Gastroesophageal sphincter (tissue), 4 donors: ENCODE measurements around the gene NPC2. TPM values are rescaled to one million over a fixed set of nuclear protein-coding genes. Genes with fewer than 3 reads are reported as not detected.

Experiments used
- ATAC-seq: fragments of 150-250 bp; one replicate; pipeline ENCODE4 v1.9.1; 2016; ENCODE audit warnings: mild to moderate bottlenecking, moderate library complexity
- H3K27ac ChIP-seq, 4 donors: fragments of 200-600 bp; sonication (generic) in 3 of 4; 1 replicate in 3 of 4; 2 replicates in 1 of 4; pipeline ENCODE4 v1.5.1; 2016 to 2019
- H3K27me3 ChIP-seq: fragments of 200-600 bp; sonication (generic); one replicate; pipeline ENCODE4 v1.5.1; 2019
- H3K36me3 ChIP-seq, 2 donors: fragments of 200-600 bp; sonication (generic); one replicate each; pipeline ENCODE4 v1.5.1; 2019; ENCODE audit warnings: control low read depth in 1 of 2
- H3K4me1 ChIP-seq, 3 donors: fragments of 200-600 bp; sonication (generic); 1 replicate in 2 of 3; 2 replicates in 1 of 3; pipeline ENCODE4 v1.5.1; 2016 to 2019; ENCODE audit warnings: control low read depth in 2 of 3
- H3K4me3 ChIP-seq, 2 donors: fragments of 200-600 bp; sonication (generic); one replicate each; pipeline ENCODE4 v1.5.1; 2019; ENCODE audit warnings: mild to moderate bottlenecking in 1 of 2, moderate library complexity in 1 of 2
- H3K9me3 ChIP-seq, 3 donors: fragments of 200-600 bp; sonication (generic); one replicate each; pipeline ENCODE4 v1.5.1; 2017 to 2019; ENCODE audit warnings: control low read depth in 2 of 3
- CTCF ChIP-seq, 4 experiments: fragments of 200-600 bp in 2 of 4; fragments of 450-650 bp in 2 of 4; sonication (generic) in 1 of 4; IDR thresholded peaks; one replicate each; pipeline ENCODE4 v1.5.1; 2017 to 2019; ENCODE audit warnings: antibody characterized with exemption in 4 of 4, mild to moderate bottlenecking in 2 of 4, moderate library complexity in 2 of 4
- EP300 ChIP-seq: sonication (generic); formaldehyde crosslinking; IDR thresholded peaks from one replicate; pipeline ENCODE4 v1.6.1; 2017; ENCODE audit warnings: antibody characterized with exemption, mild to moderate bottlenecking
- POLR2A ChIP-seq, 2 donors: fragments of 450-650 bp; IDR thresholded peaks; one replicate each; pipeline ENCODE4 v1.6.1; 2017; ENCODE audit warnings: antibody characterized with exemption in 2 of 2, mild to moderate bottlenecking in 2 of 2, moderate library complexity in 1 of 2
- POLR2AphosphoS5 ChIP-seq: sonication (generic); formaldehyde crosslinking; IDR thresholded peaks from one replicate; pipeline ENCODE4 v1.6.1; 2017; ENCODE audit warnings: antibody characterized with exemption
- WGBS, 2 donors: methylation state at CpG; one replicate each; pipeline ENCODE4 v1.1.5; 2018; ENCODE audit warnings: low coverage in 1 of 2; 5-methylcytosine and 5-hydroxymethylcytosine counted together
- total RNA-seq, 4 donors: library from RNA; depleted of rRNA; stranded (reverse); fragments of >200 nt; gene quantifications; one replicate each; pipeline ENCODE4 v1.1.0, GENCODE V29; 2016

NPC2 gene
- total RNA-seq, 4 donors from 2014 or later: 81.9 to 302 (median 227) TPM

DNA sequence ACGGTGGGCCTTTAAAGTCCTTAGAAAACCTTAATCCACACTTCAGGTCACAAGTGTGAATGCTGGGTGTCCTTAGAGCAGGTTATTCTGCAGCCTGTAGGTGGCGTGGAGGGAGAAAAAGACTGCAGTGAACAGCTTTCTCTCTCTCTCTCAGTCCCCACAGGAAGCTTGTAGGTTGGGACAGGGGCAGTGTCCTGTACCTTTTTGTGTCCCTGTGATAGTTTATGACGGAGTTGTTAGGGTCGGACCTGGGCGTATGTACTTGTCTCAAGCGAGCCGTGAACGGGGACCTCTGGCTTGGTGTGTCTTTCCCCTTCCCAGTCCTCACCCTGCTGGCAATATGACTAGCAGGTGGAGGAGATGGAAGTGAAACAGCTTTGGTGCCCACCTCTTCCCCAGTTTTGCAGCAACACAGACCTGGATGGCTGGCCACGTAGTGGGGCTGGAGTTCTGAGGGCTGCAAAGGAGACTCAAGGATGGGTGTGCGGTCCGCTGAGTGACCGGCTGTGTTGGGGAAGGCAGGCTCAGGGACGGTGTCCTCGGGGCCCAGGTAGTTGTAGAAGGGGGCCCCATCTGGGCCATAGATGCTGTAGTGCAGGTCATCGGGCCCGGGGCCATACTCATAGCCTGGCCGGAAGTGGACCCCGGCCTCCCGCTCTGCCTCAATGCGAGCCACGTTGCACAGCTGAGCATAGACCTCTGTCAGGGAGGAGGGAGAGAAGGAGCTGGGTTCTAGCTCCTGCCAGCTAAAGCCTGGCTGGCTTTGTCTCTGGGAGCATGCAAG is 9.3 kb upstream of the NPC2 start:
- H3K27ac ChIP-seq: peak overlapping the region in 1 of 4 donors; percentile 20
- H3K4me3 ChIP-seq: no peak overlapping the region
- no peaks in the 10 kb centered on the region for H3K27me3 ChIP-seq
- H3K36me3 ChIP-seq: peaks cover 0 to 69% of the 10 kb centered on the region in 2 donors
- 62 to 78% methylated on average over 3 to 8 of the region's 21 CpGs for WGBS, 2 donors
- peak; percentile 37 for ATAC-seq
- no peaks in the 10 kb centered on the region for H3K9me3 ChIP-seq
- peaks cover 0 to 23% (median 5%) of the 10 kb centered on the region in 3 donors for H3K4me1 ChIP-seq
- TF ChIP-seq POLR2AphosphoS5: no peak
- TF ChIP-seq CTCF (IDR thresholded peaks at IDR 0.05): peak in 3 of 4 experiments; percentile 38 to 49 (median 39)

- Histone ChIP-seq H3K9me3 (no peaks in the 10 kb centered on the region), H3K27ac (peak overlapping the region in 2 of 4 donors; percentile 20 to 36), H3K36me3 (peaks cover 0 to 62% of the 10 kb centered on the region in 2 donors), H3K27me3 (no peaks in the 10 kb centered on the region), H3K4me3 (no peak overlapping the region), H3K4me1 (peaks cover 0 to 23% (median 5%) of the 10 kb centered on the region in 3 donors)
- TF ChIP-seq EP300 (no peak), CTCF (IDR thresholded peaks at IDR 0.05) (no peak), POLR2AphosphoS5 (no peak)
- WGBS, 2 donors: 47 to 61% methylated on average over 5 of the region's 5 CpGs
- no peak for ATAC-seq
Measured at GRCh38 chr14:74501691-74502090, 8.6 kb upstream of the NPC2 start.

DNA sequence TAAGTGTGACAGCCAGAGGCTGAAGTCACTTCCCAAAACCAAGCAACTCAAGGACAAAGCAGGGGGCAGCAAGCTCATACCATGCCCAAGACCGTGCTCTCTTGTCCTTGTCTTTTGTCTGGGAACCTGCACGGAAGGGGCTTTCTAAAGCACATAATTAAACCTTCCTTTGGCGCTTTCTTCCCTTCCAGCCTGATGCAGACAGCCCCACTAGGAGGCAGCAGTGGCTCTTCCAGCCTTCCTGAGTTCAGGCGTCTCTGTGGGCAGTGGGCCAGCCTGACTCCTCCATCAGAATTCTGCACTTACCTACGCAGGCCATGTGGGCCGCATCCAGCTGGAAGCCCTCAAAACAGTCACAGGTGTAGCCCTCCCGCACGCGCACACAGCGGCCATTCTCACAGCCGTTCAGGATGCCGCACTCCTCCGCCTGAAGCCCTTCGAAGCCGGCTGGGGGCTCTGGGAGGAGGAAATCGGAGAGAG is 8.1 kb upstream of the NPC2 start:
- Histone ChIP-seq H3K36me3 (peaks cover 0 to 62% of the 10 kb centered on the region in 2 donors), H3K27ac (peak overlapping the region in 2 of 4 donors; percentile 10 to 36)
- ATAC-seq: peak; percentile 81

DNA sequence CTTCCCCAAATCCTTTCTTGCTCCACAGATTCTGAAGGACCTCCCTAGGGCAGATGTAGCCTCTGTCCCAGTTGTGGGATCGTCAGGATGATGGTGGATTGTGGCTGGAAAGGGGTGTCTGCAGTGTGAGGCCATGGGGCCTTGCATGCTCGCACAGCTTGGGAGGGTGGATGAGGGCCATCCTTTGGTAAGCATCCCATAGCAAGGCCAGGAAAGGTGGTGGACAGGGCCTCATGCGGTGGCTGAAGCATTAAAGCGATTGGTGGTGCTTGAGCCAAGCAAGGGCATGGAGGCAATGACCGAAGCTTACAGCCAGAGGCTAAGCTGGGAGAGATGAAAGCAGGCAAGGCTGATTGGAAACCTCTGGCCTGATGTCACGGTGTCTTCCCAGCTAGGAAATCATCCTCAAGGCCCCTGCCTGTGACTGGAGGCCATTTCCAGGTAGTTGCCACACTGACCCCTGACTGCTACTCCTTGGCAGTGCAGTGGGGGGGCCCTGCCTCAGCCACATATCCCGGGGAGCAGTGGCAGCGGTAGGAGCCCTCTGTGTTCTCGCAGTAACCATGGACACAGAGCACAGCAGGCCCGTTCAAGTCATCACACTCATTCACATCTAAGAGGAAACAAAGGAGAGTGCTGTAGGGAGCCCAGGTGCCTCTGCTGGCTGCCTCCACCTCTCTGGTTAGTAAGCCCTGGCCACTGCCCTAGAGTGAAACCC is 7.5 kb upstream of the NPC2 start:
- no peak for ATAC-seq
- peaks cover 0 to 59% of the 10 kb centered on the region in 2 donors for H3K36me3 ChIP-seq

More for the DNA sequence above, 8.1 kb upstream of the NPC2 start:
- H3K27me3 ChIP-seq: no peaks in the 10 kb centered on the region
- H3K4me1 ChIP-seq: peaks cover 0 to 23% (median 5%) of the 10 kb centered on the region in 3 donors
- TF ChIP-seq POLR2AphosphoS5 (peak; percentile 73), CTCF (IDR thresholded peaks at IDR 0.05) (peak in 3 of 4 experiments; percentile 77 to 80 (median 79)), EP300 (no peak)
- H3K4me3 ChIP-seq: no peak overlapping the region
- H3K9me3 ChIP-seq: no peaks in the 10 kb centered on the region
- 18 to 40% methylated on average over 3 to 4 of the region's 16 CpGs for WGBS, 2 donors

More for the DNA sequence above, 7.5 kb upstream of the NPC2 start:
- H3K9me3 ChIP-seq: no peaks in the 10 kb centered on the region
- peak overlapping the region in 1 of 4 donors; percentile 36 for H3K27ac ChIP-seq
- H3K4me1 ChIP-seq: peaks cover 0 to 24% (median 5%) of the 10 kb centered on the region in 3 donors
- H3K27me3 ChIP-seq: no peaks in the 10 kb centered on the region
- no peak for TF ChIP-seq EP300
- no peak for TF ChIP-seq CTCF (IDR thresholded peaks at IDR 0.05)
- no peak for TF ChIP-seq POLR2A (IDR thresholded peaks at IDR 0.05)
- no peak for TF ChIP-seq POLR2AphosphoS5
- WGBS, 2 donors: 83 to 87% methylated on average over 1 to 3 of the region's 10 CpGs
- no peak overlapping the region for H3K4me3 ChIP-seq
